Iris pigment epithelial cell (primary cell): Measurements from ENCODE around the gene LRRC53.

Source experiments
- DNase-seq: peaks from one replicate; pipeline ENCODE4 v3.0.0-alpha.2; 2011; ENCODE audit warnings: low read depth

The LRRC53 gene, protein sequence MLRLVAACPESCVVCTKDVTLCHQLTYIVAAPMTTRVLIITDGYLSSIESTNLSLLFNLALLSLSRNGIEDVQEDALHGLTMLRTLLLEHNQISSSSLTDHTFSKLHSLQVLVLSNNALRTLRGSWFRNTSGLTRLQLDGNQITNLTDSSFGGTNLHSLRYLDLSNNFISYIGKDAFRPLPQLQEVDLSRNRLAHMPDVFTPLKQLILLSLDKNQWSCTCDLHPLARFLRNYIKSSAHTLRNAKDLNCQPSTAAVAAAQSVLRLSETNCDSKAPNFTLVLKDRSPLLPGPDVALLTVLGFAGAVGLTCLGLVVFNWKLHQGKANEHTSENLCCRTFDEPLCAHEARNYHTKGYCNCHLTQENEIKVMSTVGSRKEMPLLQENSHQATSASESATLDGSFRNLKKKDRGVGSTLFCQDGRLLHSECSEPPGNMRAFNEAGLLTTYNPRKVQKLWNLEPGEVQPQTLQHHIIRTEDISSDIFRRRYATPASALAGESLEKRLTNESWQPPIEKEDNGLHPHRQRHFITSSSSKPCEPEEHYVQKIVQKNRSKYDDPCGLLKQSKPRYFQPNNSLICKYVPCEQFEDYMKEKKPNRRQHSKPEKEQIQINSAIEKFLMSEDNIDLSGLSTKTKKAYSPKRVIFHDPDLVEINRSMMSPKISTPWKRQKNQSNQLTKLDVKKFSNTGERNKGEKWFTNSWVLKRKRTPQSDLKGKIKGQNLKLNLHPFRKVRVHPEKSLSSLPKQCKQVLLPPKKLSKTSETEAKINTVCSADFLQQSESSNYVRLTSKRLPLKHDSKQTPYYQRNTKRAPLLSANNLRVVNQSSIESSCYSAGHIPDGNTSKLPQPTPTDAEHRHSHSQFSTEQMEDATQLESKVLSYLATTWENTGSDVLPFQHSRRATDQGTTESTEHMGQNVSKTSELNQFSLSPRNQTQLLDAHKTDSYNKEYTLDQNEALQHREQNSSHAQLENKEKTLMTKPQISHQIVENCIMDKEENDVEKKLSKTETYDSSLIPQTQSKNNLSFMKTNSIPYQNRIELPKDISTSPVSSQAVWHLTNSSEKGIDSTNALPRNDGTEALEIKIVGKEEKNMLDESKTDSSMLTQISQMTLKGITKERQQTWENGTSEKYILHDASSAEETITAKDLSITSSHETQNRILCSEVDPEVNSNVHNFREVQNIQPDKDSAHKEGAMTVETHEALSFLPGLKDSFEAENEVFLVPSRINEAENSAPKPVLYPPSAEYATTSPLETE

DNA sequence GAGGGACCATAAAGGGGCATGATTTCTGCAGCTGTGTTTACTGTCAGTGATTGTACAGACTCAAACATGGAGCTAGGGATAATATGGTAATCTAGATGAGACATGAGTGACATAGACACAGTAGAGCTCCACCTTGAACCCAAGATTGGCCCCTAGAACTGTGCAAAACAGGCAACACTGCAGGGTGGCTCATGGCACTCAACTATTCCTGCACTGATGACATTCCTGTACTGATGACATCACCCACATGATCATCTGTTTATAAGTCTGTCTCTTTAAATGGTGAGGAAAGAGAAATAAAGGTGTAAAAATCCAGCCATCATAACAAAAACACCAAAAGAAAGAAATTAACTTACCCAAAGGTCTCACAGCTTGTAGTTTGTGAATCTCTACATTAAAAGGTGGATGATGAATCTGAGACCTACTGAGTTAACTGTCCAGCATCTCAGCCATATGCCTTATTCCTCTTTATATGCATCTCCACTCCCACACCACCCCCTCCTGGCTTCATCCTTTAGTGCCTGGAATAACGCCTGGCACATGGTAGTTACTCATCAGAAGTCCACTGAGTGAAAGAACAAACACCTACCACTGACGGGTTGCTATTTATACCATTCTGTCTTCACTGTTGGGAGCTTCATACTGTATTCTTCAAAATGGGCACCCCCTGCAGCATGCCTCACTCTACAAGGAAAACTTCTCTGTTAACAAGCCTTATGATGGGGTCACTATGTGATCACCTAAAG, at the start of gene LRRC53:
LRRC53 (minus strand) TSS at position 442 of the 746 bp plus-strand sequence. CDS start 29,262 bp downstream, outside the sequence.
- no peak for DNase-seq

GRCh38 chr1:74549932-74550331, 37.5 kb upstream of the LRRC53 start:
- no peak for DNase-seq

DNA sequence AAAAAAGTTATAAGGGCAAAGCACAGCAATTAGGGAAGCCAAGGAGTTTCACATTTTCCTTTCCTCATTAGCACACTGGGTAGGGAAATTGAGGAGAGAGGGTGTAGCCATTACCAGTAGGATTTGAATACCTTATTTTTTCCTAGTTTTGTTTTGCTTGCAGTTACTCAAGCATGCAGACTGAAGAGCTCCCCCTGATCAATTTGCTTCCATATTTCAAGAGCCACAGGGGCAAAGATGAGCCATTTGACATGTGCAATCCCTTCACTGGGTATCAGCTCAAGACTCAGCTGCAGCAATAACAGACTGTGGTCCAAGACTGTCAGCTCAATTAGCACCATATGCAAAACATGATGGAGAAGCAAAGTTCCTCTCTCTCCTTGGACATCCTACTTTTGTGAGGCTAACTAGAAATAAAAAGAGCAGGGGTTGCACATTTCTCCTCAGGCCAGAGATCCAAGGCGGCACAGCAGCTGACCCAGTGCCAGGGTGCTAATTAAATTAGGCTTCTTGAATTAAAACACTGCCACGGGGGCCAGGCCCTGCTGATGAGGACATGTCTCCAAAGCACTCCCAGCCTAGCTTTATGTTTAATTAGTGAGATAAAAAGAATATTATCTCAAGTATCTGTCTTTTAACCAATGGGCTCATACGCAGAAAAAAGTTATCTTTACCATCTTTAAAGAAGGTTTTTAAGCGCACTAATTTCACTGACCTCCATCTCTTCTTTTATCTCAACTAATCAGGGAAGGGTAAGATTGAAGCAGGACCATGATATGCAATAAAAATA, 36.7 kb upstream of the LRRC53 start:
- DNase-seq = no peak

GRCh38 chr1:74545821-74546220, 33.4 kb upstream of the LRRC53 start:
- DNase-seq = no peak

DNA sequence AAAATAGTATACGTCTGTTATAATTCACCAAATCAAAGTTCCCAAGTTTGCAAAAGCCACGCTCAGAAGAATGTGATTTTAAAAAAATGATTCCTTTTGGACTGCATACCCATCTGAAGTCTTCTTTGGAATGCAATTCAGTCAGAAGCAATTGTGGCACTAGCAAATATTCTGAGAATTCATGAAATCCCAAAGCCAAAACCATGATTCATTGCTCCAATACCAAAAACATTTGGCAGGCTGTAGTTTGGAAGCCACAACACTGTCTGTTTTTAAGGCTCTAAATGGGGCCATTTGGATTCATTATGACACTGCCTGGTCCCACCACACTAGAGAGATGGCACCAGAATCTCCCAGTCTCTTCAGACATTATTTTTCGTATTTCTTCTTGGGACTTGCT, 21.8 kb upstream of the LRRC53 start:
- peak; percentile 5 for DNase-seq

GRCh38 chr1:74531796-74532195, 19.4 kb upstream of the LRRC53 start:
- DNase-seq = no peak

GRCh38 chr1:74530892-74531291, 18.5 kb upstream of the LRRC53 start:
- DNase-seq = no peak

DNA sequence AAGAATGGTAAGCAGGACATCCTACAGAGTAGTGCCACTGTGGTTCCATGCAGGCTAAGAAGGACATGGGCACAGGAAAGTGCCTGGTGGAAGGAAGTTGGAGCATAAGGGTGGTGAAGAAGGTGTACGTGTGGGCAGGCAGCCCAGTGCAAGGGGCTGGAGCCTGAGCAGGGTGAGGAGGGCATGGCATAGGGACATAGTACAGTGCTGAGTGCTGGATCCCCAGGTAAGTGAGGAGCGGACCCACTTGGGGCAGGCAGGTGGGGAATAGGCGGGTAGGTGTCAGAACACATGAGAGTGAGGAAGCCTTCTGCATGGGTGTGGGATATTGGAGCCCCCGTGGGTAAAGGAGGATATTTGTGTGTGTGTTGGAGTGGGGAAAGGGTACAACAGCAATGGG, 15.7 kb upstream of the LRRC53 start:
- DNase-seq = no peak

GRCh38 chr1:74526708-74527107, 14.3 kb upstream of the LRRC53 start:
- no peak for DNase-seq

GRCh38 chr1:74523873-74524480, 11.6 kb upstream of the LRRC53 start:
- DNase-seq = no peak

DNA sequence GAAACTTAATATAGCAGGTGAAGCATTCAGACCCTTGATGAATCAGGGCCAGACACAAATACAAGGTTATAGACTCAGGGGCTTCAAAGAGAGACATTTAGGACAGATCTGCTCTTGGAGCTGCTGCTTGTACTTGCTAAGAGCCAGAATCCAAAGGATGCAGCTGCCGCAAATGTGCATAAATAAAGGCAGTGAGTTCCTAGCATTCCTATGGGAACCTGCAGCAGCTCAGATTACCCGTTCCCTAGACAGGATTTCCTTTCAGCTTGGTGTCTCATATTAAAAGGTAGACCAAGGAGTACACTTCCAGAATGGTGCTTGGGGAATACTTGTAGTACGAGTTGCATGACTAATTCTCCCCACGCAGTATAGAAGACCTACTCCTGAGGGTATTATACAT, 9.7 kb upstream of the LRRC53 start:
- no peak for DNase-seq

DNA sequence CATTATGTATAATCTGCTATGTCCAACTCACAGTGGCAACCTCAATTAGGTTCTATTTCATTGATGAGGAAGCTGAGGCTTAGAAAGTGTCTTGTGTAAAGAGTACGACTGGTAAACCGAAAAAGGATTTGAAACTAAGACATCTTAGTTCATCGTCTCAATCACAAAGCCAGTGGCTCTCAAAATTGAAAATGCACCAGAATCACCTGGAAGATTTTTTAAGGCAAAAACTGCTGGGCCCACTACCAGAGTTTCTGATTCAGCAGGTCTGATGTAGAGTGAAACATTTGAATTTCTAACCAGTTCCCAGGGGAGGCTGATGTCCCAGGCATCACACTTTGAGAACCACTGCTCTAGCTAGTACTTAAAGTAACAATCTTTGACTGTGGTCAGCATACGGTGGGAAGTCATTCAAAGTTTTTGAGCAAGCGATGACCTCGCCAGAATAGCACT, 5.2 kb upstream of the LRRC53 start:
- no peak for DNase-seq

GRCh38 chr1:74513411-74514300, 1.2 kb upstream of the LRRC53 start:
- DNase-seq = no peak

DNA sequence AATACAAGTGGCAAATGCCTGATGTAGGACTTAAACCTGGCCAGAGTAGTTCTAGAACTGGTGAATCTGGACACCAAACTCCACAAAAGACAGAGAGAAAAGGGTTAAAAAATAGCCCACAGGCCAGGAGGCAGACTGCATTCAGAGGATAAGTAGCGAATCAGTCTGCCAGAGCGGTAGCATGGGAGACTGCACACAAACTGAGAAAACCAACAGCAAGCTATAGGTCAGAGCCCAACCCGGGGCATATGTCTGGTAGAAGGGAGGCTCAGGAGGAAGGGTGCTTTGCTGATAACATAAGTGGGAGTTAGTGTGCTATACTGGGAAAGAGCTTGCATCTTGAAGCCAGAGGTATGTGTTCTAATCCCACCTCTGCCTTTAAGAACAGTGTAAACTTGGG, 4.0 kb downstream of the LRRC53 start:
- DNase-seq = no peak

- DNase-seq = no peak
Observed at GRCh38 chr1:74505928-74506710, 6.3 kb downstream of the LRRC53 start.

DNA sequence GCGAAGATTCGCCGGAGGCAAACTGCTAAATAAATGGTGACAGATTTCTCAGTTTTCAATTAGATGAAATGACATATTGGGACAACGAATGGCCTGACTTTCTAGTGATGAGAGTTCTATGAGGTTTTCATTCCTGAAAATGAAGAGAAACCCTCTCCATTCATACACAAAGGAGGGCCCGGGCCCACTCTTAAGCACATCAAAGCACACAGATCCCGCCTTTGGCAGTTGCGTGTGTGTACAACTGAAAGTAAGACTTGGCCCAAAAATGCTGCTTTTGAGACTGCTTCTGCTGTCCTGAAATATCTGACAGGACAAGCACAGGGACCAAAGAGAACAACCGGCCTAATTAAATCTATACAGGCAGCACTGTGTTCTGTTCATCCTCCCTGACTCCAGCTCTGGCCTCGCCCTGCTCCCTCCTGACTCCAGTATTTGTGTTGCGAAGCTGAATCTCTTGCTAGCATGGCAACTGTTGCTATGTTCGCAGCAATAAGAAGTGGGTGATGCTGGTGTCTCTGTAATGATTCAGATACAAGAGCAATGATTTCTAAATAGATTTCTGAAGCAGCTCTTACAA, 7.4 kb downstream of the LRRC53 start:
- no peak for DNase-seq

GRCh38 chr1:74504125-74504932, 8.1 kb downstream of the LRRC53 start:
- peak; percentile 37 for DNase-seq
